ENCODE data around the gene SOCS4.
"Not testable (repeated sequence)": the region's sequence is repeated elsewhere in the genome, so short reads cannot be mapped to it uniquely, and the experiment has no call there.

Gene SOCS4, protein sequence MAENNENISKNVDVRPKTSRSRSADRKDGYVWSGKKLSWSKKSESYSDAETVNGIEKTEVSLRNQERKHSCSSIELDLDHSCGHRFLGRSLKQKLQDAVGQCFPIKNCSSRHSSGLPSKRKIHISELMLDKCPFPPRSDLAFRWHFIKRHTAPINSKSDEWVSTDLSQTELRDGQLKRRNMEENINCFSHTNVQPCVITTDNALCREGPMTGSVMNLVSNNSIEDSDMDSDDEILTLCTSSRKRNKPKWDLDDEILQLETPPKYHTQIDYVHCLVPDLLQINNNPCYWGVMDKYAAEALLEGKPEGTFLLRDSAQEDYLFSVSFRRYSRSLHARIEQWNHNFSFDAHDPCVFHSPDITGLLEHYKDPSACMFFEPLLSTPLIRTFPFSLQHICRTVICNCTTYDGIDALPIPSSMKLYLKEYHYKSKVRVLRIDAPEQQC

GRCh38 chr14:55026793-55027561 is at the start of gene SOCS4, which contains the start of gene WDHD1:
Gene SOCS4 (plus strand): TSS chr14:55027236. CDS start chr14:55043042, 15,806 bp downstream.
Gene WDHD1 (minus strand): TSS chr14:55027099. CDS start chr14:55026787, 312 bp downstream.
- DNase-seq (ENCODE audit: low read depth in 3 of 3), result peak; percentile 95 to 96 (median 96)

GRCh38 chr14:54979039-54979438 is 48.0 kb upstream of the SOCS4 start:
- no peak for DNase-seq (ENCODE audit: low read depth in 3 of 3)

GRCh38 chr14:54981698-54982097 is 45.3 kb upstream of the SOCS4 start:
- no peak for DNase-seq (ENCODE audit: low read depth in 3 of 3)

DNA sequence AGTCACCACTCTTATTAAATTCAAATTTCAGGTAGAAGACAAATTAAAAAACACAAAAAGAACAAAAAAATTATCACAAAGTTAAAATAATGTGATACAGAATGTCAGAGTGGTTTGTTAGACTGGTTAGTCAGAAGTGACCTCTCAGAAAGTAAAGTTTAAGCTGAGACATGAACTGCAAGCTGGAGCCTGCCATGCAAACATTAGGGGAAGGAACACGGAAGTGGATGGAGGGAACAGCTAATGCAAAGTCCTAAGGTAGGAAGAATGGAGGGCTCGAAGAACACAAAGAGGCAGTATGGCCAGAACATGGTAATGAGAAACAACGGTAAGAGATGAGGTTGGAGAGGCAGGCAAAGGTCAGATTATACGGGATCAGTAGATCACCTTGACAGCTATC is 41.9 kb upstream of the SOCS4 start:
- no peak for DNase-seq (ENCODE audit: low read depth in 3 of 3)

DNA sequence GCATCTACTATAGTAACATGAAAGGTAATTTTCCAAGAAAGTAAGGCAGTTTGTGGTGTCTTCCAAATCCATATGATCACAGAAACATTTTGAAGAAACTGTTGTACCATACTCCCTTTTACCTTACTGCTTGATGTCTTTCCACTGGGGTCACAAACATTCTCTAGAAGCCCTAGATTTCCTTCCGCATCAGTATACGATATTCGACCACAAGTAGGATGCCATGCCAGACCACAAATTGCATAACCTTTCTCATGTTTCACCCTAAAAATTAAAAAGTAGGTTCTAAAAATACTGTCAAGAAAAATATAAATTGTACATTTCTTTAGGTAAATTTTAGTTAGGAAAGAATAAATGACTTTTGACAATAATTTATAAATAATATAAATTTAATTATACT is 26.7 kb upstream of the SOCS4 start:
- no peak for DNase-seq (ENCODE audit: low read depth in 3 of 3)

DNA sequence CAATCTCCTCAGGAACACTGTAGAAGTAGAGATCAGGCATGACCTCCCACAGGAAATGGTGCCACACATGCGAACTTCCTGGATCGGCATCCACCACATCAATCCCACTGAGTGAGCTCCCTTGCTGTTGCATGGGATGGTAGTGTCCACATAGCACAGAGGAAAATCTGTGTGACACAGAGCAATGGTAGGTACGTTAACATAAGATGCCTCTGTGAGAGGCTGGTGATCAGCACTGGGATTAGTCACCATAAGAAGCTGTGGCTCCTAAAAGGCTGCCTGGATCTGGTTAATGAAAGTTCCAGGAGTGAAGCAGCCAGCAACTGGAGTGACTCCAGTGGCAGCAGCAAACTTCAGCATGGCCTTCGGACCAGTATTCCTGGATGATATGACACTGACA is 22.0 kb upstream of the SOCS4 start:
- DNase-seq (ENCODE audit: low read depth in 3 of 3), result no peak

- DNase-seq (ENCODE audit: low read depth in 3 of 3), result no peak
These were observed 12.0 kb upstream of the SOCS4 start for GRCh38 chr14:55015006-55015405.

DNA sequence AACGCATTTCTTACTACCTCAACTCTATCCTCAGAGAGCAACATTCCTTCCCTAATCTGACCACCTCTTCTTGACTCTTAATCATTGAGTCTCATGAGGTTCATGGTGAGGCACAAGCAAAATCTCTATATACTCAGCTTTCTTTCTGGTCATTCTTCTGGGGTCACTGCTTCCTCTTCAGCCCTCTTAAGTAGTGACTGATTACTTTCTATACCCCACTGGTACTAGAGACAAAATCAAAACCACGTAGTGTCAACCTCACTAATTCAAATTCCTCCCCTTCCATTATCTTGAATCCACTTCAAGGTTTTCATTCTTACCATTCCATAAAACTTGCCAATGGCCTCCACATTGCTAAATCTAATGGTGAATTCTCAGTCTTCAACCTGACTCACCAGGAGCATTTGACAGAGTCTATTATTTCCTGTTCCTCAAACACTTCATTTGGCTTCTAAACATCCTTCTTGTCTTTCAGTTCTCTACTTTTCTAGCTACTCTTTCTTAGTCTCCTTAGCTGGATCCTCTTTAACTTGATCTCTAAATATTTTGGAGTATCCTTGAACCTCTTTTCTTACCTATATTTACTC is 7.0 kb upstream of the SOCS4 start:
- DNase-seq (ENCODE audit: low read depth in 3 of 3), result no peak

- not testable (repeated sequence) for DNase-seq (ENCODE audit: low read depth in 3 of 3)
These were observed 2.7 kb upstream of the SOCS4 start for GRCh38 chr14:55024365-55024764.

DNA sequence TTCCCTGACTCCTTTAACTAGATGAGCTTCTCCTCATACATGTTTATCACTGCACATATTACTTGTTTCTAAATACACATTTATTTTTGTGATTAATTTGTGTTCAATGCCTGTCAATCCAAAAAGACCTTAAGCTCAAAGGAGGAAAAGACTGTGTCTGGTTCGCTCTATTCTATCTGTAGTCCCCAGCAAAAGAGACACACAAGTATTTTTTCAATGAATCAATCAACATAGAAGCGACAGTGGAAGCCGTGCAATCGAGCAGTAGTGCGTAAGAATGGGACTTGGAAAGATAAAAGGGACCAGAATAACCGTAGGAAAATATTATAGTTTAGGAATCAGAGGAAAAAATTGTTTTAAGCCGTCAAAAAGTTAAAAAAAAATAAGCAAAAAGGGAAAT is 1.1 kb upstream of the SOCS4 start:
- no peak for DNase-seq (ENCODE audit: low read depth in 3 of 3)

GRCh38 chr14:55026441-55026792 is 619 bp upstream of the SOCS4 start:
- no peak for DNase-seq (ENCODE audit: low read depth in 3 of 3)

DNA sequence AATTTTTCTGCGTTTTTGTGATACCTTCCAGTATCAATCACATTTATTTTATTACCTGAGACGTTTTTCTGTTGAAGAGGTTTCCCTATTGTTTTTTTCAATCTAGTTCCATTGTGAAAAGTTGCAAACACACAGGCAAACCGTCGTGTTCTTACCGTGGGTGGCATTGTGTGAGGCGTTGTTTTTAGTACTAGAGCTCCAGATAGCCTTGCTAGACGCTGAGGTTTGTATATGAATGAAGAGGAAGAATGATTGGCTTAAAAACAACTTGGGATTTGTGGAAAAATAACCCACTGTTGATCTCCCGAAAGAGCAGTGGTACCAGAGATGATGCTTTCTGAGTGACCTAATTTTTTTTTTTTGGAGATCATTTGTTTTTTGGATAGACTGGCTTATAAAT is 1.0 kb downstream of the SOCS4 start:
- no peak for DNase-seq (ENCODE audit: low read depth in 3 of 3)

DNA sequence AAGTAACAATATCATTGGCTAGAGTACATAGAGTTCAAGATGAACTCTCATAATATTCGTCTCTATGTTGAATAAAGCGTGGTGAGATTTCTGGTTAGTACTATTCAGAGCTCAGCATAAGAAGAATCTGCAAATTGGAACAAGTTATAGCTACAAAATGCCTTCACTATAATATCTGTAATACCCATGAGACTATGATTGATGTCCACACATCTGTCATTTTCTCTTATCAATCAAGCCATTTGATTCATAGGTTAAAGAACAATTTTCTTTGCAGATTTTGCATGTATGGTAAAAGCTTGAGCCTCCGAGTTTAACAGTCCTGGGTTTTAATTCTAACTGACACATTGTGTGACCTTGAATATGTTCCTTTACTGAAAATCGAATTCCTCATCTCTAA is 1.4 kb downstream of the SOCS4 start:
- DNase-seq (ENCODE audit: low read depth in 3 of 3), result no peak

GRCh38 chr14:55031190-55031589 is 4.2 kb downstream of the SOCS4 start:
- no peak for DNase-seq (ENCODE audit: low read depth in 3 of 3)

- DNase-seq (ENCODE audit: low read depth in 3 of 3), result not testable (repeated sequence)
These were observed 11.0 kb downstream of the SOCS4 start for GRCh38 chr14:55037995-55038394.

GRCh38 chr14:55038708-55039107 is 11.7 kb downstream of the SOCS4 start:
- no peak for DNase-seq (ENCODE audit: low read depth in 3 of 3)

DNA sequence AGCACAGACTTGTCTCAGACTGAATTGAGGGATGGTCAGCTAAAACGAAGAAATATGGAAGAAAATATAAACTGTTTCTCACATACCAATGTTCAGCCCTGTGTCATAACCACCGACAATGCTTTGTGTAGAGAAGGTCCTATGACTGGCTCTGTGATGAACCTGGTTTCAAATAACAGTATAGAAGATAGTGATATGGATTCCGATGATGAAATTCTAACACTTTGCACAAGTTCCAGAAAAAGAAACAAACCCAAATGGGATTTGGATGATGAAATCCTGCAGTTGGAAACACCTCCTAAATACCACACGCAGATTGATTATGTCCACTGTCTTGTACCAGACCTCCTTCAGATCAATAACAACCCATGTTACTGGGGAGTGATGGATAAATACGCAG is 16.5 kb downstream of the SOCS4 start:
- DNase-seq (ENCODE audit: low read depth in 3 of 3), result no peak

GRCh38 chr14:55045087-55045486 is 18.1 kb downstream of the SOCS4 start:
- DNase-seq (ENCODE audit: low read depth in 3 of 3), result no peak

GRCh38 chr14:55047301-55048053 is 20.4 kb downstream of the SOCS4 start:
- DNase-seq (ENCODE audit: low read depth in 3 of 3), result no peak

GRCh38 chr14:55048900-55049436 is 21.9 kb downstream of the SOCS4 start:
- no peak for DNase-seq (ENCODE audit: low read depth in 3 of 3)

DNA sequence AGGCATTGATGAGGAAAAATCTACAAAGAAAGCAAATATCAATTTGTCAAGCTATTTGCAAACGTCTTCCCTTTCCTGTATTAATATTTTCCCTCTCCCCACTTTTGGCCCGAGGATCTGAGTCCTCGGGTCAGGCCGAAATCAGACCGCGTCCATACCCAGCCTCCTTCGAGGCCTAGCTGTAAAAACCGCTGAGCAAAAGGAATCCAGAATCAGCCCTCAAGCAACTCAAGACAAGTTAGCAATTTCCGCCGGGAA is 24.1 kb downstream of the SOCS4 start:
- no peak for DNase-seq (ENCODE audit: low read depth in 3 of 3)

Data from stimulated activated CD4-positive, alpha-beta T cell treated with anti-CD3 and anti-CD28 coated beads, TNF-alpha, amount 100 ng/mL, for 48 hours (primary cell).